CD4-positive, alpha-beta T cell treated with Interleukin-6 for 4 hours (primary cell): ENCODE data around the gene MYL9.
"Not testable (repeated sequence)": the region's sequence is repeated elsewhere in the genome, so short reads cannot be mapped to it uniquely, and the experiment has no call there.

ENCODE experiments used
- DNase-seq: peaks from one replicate; pipeline ENCODE4 v3.0.0-alpha.2; 2020; ENCODE audit warnings: mixed read lengths

Gene MYL9

GRCh38 chr20:36549942-36550789, 8.8 kb downstream of the MYL9 start:
- DNase-seq, result no peak

- no peak for DNase-seq
Measured at GRCh38 chr20:36550790-36551299, 9.5 kb downstream of the MYL9 start.

GRCh38 chr20:36555248-36555647, 13.9 kb downstream of the MYL9 start:
- DNase-seq, result no peak

GRCh38 chr20:36562724-36563123, 21.4 kb downstream of the MYL9 start:
- no peak for DNase-seq

GRCh38 chr20:36563374-36563773, 22.1 kb downstream of the MYL9 start:
- no peak for DNase-seq

- not testable (repeated sequence) for DNase-seq
Measured at GRCh38 chr20:36564078-36564725, 22.9 kb downstream of the MYL9 start.

- DNase-seq, result not testable (repeated sequence)
Measured at GRCh38 chr20:36564726-36565121, 23.4 kb downstream of the MYL9 start.

- no peak for DNase-seq
Measured at GRCh38 chr20:36565520-36565919, 24.2 kb downstream of the MYL9 start.

GRCh38 chr20:36569847-36570429, 28.6 kb downstream of the MYL9 start:
- DNase-seq, result no peak

- DNase-seq, result peak; percentile 10
Measured at GRCh38 chr20:36571564-36572504, 30.5 kb downstream of the MYL9 start.

- peak; percentile 77 for DNase-seq
Measured at GRCh38 chr20:36572701-36573102, 31.4 kb downstream of the MYL9 start.

GRCh38 chr20:36573103-36573797, 31.9 kb downstream of the MYL9 start, which contains the start of gene TGIF2:
Gene TGIF2 (plus strand): TSS chr20:36573597. CDS start chr20:36578775, 5,178 bp downstream.
- peak; percentile 94 for DNase-seq

- DNase-seq, result peak; percentile 32
Measured at GRCh38 chr20:36573798-36574365, 32.6 kb downstream of the MYL9 start.

- peak; percentile 65 for DNase-seq
Measured at GRCh38 chr20:36574366-36575135, 33.2 kb downstream of the MYL9 start.

- DNase-seq, result no peak
Measured at GRCh38 chr20:36576081-36576445, 34.7 kb downstream of the MYL9 start.

GRCh38 chr20:36578356-36579041, 37.2 kb downstream of the MYL9 start:
- DNase-seq, result no peak

GRCh38 chr20:36579996-36580545, 38.8 kb downstream of the MYL9 start:
- DNase-seq, result no peak

GRCh38 chr20:36582322-36582721, 41.0 kb downstream of the MYL9 start:
- peak; percentile 33 for DNase-seq

- DNase-seq, result no peak
Measured at GRCh38 chr20:36582821-36583220, 41.5 kb downstream of the MYL9 start.
